ENCODE measurements around the gene PTPRE.
A peak's percentile ranks its signal among the peaks of the same experiment; 100 is the strongest.

Gene PTPRE

DNA sequence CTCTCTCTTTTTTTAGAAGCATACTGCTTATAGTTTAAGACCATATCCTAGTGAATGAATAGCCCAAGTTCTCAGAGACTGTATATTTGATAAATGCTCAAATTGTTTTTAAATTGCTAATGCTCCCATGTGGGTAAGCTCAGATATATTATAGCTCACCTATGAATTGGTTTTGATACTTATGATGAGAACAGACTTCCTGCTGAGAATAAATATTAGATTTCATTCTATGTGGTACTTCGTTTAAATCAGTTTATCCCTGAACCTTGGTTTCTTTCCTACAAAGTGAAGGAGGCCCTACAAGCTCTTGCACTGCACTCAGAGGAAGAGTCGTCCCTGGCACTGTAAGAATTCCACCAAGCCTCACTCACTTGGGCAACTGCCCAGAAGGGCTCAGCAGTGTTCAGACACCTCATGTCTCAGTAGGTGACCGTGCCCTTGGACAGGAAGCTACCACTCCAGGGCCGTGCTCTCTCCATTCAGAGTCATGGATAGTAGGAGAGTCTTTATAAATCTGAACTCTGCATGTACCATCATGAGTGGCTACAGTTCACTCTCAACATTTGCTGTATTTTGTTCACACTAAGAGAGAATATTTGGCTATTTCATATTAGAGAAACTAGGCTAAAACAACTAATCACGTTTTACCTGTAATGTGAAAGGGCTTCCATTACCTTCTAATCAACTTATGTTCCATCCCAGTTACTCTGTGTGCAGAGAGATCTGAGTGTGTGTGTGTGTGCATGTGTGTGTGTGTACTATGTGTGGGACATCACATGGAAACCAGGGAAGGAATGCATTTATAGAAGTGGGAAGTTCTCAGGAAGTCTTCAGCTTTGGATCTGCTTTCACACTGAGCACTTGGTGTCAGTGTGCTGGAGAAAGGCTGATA is 93.8 kb downstream of the PTPRE start:
- DNase-seq (ENCODE audit: low spot score), result no peak

- DNase-seq (ENCODE audit: low spot score), result no peak
These were observed 94.5 kb downstream of the PTPRE start for GRCh38 chr10:128001363-128001745.

- no peak for DNase-seq (ENCODE audit: low spot score)
These were observed 94.9 kb downstream of the PTPRE start for GRCh38 chr10:128001849-128002248.

- DNase-seq (ENCODE audit: low spot score), result no peak
These were observed 96.6 kb downstream of the PTPRE start for GRCh38 chr10:128003521-128003920.

DNA sequence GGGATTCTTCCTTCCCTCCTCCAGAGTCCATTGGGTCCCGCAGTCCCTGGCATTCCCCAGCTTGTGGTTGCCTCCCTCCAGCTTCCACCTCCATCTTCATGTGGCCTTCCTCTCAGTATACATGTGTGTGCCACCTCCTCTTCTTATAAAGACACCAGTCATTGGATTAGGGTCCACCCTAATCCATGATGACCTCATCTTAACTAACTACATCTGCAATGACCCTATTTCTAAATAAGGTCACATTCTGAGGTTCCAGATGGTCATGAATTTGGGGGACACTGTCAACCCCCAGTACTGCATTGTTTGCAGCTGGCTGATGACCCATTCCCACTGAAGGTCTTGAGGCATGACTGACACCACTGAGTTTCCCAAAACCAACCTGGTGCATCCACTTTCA is 99.0 kb downstream of the PTPRE start:
- no peak for DNase-seq (ENCODE audit: low spot score)

GRCh38 chr10:128007056-128007455 is 100.2 kb downstream of the PTPRE start:
- no peak for DNase-seq (ENCODE audit: low spot score)

DNA sequence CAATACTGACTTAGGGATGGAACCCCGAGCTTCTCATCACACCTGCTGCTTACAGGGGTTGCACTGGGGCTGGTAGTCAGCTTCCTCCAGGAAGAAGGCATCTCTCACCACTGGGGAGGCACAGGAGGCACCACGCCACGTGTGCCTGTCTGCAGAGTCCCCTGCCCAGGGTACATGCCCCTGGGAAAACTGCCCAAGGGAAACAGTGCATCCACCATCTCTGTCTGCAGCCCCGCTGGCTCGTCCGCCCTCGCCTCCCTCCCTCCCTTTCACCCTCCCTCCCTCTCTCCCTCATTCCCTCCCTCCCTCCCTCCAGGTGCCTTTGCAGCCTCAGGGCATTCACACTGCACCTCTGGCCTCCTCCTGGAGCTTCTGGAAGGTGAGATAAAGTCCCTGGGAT is 101.1 kb downstream of the PTPRE start:
- no peak for DNase-seq (ENCODE audit: low spot score)

DNA sequence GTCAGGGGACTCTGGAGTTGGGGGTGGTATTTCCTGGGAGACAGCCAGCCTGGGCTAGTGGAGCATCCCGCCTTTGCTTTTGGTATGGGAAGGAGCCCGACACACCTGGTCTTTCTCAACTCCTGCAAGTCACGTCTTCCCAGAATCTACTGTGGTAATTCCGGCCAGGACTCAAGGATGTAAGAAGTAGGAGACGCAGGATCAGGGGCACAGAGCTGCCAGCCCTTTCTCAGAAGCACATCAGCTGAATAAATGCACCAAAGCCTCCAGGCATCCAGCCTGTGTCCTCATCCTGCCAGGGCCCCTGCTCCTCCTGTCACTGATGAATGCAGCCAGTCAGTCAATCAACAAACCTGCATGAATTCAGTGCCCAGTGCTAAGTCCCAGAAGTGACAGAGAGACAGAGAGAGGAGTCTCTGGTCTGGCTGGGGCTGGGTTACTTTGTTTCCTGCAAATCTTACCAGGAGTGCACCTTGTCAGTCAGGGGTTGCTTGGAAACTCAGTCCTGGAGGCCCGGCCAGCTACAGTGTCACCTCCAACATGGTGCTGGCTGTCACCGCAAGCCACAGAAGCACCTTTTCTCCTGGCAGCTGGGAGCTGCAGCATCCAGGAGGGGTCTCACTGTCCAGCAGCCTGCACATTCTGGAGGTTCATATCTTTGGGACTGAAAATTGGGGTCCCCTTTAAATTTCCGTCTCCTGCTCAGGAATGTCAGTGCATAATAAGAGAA is 101.8 kb downstream of the PTPRE start:
- no peak for DNase-seq (ENCODE audit: low spot score)

- no peak for DNase-seq (ENCODE audit: low spot score)
These were observed 102.6 kb downstream of the PTPRE start for GRCh38 chr10:128009372-128010126.

DNA sequence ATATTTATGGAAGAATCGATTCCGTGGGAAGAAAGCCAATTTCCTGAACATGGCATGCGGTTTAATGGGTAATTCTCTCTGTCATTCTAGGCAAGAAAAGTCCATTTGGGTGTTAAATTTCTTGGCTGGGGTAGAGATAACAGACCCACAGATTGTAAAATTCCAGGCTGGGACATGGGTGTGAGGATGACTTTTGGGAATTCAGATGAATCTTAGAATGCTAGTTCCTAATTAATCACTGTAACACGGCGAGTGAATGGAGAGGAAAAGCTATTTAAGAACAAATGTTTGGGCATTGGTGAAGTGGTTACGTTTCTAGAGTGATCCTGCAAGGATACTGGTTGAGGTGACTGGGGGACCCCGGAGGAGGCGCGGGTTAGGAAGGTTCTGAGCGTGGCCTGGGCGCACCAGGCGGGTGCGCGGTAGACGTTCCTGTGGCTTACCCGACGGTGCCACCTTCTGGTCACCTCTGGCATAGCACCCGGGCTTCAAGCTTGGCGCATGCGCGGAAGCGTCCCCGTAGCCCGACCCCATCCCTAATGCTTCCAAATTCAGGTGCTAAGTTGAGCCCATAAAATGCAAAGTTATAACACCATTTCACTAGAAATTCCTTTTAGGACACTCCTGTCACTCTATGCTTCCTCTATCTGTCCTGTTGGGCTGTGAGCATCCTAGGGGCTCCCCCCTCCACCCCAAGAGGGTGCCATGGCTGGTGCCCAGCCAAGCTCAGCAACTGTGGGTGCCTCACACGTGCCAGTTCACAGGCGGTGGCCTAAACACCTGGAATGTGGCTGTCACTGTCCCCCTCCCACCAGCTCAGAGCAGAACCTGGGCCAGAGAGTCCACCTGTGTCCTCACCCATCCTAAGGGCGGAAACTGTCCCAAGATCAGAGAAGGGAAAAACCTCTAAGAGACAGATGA is 104.4 kb downstream of the PTPRE start:
- peak; percentile 84 for DNase-seq (ENCODE audit: low spot score)

DNA sequence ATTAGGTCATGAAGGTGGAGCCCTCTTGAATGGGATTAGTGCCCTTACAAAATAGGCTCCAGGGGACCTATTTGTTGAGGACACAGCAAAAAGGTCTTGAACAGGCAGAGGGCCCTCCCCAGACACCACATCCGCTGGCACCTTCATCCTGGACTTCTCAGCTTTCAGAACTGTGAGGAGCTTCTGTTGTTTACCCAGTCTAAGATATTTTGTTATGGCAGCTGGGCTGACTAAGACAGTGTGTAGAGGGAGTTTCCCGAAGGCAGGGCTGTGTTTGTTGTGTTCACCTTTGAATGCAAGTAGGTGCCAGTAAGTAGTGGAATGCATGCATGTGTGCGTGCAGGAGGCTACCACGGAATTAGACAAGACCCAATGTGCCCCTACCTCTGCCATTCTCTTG is 106.7 kb downstream of the PTPRE start:
- DNase-seq (ENCODE audit: low spot score), result no peak

GRCh38 chr10:128014236-128014635 is 107.3 kb downstream of the PTPRE start:
- no peak for DNase-seq (ENCODE audit: low spot score)

- no peak for DNase-seq (ENCODE audit: low spot score)
These were observed 109.6 kb downstream of the PTPRE start for GRCh38 chr10:128016423-128017060.

- DNase-seq (ENCODE audit: low spot score), result no peak
These were observed 110.9 kb downstream of the PTPRE start for GRCh38 chr10:128017822-128018221.

- no peak for DNase-seq (ENCODE audit: low spot score)
These were observed 111.3 kb downstream of the PTPRE start for GRCh38 chr10:128018236-128018635.

DNA sequence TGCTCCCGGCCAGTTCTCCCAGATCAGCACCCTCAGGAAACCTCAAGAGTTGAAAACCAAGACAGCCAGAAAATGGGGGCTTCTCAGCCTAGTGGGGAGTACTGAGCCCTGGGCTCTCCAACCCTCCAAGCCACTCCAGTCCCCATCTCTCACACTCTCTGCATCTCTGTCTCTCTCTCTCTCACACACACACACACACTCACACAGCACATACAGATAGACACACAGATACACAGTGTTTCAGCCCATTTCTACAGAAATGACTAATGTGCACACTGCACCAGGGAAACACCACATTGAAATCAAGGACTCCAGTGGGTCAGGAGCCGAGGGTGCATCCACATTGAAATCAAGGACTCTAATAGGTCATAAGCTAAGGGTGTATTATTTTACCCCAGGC is 111.8 kb downstream of the PTPRE start:
- DNase-seq (ENCODE audit: low spot score), result no peak

GRCh38 chr10:128022261-128023196 is 115.6 kb downstream of the PTPRE start:
- DNase-seq (ENCODE audit: low spot score), result no peak

- no peak for DNase-seq (ENCODE audit: low spot score)
These were observed 117.5 kb downstream of the PTPRE start for GRCh38 chr10:128024426-128024825.

DNA sequence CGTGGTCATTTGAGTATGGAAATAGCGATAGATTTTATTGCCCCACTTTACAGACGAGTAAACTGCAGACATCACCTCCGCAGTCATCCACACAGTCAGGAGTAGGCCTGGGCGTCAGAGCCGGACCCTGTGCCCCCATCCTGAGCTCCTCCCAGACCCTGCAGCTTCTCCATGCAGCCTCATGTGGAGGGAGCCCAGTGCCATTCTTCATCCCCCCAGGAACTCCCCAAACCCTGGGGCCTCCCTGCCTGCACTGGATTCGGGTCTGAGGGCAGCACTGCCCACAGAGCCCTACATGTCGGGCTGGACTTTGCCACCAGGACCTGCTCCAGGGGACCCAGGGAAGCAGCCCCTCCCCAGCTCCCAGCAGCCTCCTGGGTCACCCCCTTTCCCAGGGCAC is 118.5 kb downstream of the PTPRE start:
- no peak for DNase-seq (ENCODE audit: low spot score)

DNA sequence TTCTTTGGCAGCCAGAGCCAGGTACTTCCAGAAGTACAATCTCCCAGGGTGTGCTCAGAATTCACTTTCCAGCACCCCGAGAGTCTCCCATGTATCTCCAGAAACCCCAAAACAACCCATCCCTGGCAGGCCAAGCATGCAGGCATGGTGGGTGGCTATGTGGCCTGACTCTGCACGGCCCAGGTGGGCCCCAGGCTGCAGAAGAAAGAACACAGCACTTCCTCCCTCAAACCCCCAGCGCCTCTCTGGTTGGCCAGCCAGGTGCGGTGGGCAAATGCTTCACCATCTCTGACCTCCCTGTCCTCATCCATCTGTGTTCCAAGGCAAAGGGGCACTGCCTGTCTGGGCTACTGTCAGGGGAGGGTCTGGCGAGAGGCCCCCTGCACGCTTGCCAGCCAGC is 119.0 kb downstream of the PTPRE start:
- DNase-seq (ENCODE audit: low spot score), result no peak
